ENCODE results near the gene TFDP1.

- TF ChIP-seq CTCF (IDR thresholded peaks at IDR 0.05) (no peak), POLR2A (IDR thresholded peaks at IDR 0.05) (no peak)
Observed at GRCh38 chr13:113607889-113608635, 23.5 kb downstream of the TFDP1 start.
